Parathyroid adenoma (tissue), 2 donors: ENCODE results near the gene KIZ.

Experiments
- H2AFZ ChIP-seq: fragments of 300-600 bp; sonication (generic); one replicate; pipeline ENCODE4 v1.7.0; 2017; ENCODE audit warnings: antibody characterized with exemption, mild to moderate bottlenecking
- H3K27ac ChIP-seq: fragments of 300-600 bp; sonication (generic); one replicate; pipeline ENCODE4 v1.7.0; 2017
- H3K27me3 ChIP-seq: fragments of 300-600 bp; sonication (generic); one replicate; pipeline ENCODE4 v1.7.0; 2017; ENCODE audit warnings: low read length; ENCODE audit not compliant: control insufficient read depth, insufficient read depth
- H3K36me3 ChIP-seq: fragments of 300-600 bp; sonication (generic); one replicate; pipeline ENCODE4 v1.7.0; 2017; ENCODE audit warnings: low read length; ENCODE audit not compliant: control insufficient read depth, insufficient read depth
- H3K4me1 ChIP-seq: fragments of 300-600 bp; sonication (generic); one replicate; pipeline ENCODE4 v1.7.0; 2017; ENCODE audit warnings: control low read depth
- H3K4me2 ChIP-seq: fragments of 300-600 bp; sonication (generic); one replicate; pipeline ENCODE4 v1.7.0; 2017; ENCODE audit warnings: low read length
- H3K4me3 ChIP-seq: fragments of 300-600 bp; sonication (generic); one replicate; pipeline ENCODE4 v1.7.0; 2017; ENCODE audit warnings: low read depth, low read length
- H3K79me2 ChIP-seq: fragments of 300-600 bp; sonication (generic); one replicate; pipeline ENCODE4 v1.7.0; 2017; ENCODE audit warnings: control low read depth
- H3K9ac ChIP-seq: fragments of 300-600 bp; sonication (generic); one replicate; pipeline ENCODE4 v1.7.0; 2017; ENCODE audit warnings: mild to moderate bottlenecking
- H3K9me3 ChIP-seq: fragments of 300-600 bp; sonication (generic); one replicate; pipeline ENCODE4 v1.7.0; 2017; ENCODE audit warnings: low read length; ENCODE audit not compliant: control insufficient read depth
- TF ChIP-seq, protein P1 (sequence below): fragments of 300-600 bp; sonication (generic); IDR thresholded peaks from one replicate; pipeline ENCODE4 v1.7.0; 2017; ENCODE audit warnings: antibody characterized with exemption, mild to moderate bottlenecking
- donor health status: primary hyperparathyroidism.

Gene KIZ

DNA sequence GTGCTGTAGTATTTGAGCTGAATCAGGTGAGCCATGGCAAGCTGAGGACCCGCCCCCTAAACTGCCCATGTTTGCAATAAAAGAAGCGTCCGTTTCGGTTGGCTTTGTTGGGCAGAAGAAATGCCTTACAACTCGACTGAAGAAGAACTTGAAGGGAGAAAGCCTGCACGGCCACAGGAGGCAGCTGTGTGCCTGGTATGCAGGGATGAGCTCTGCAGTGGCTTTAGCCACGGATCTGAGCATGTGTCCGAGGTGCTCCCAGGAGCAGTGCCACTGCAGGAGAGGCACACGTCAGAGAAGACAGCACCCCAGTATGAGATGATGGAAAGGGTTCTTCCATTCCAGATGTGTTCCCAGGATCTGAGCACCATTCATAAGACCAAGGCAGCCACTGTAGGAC is 23.5 kb downstream of the KIZ start:
- Histone ChIP-seq H3K4me3 (no peak overlapping the region), H3K79me2 (no peaks in the 10 kb centered on the region), H3K9me3 (no peaks in the 10 kb centered on the region), H2AFZ (no peak overlapping the region), H3K4me1 (no peaks in the 10 kb centered on the region), H3K27ac (no peak overlapping the region), H3K9ac (no peak overlapping the region), H3K36me3 (no peaks in the 10 kb centered on the region), H3K27me3 (no peaks in the 10 kb centered on the region), H3K4me2 (no peak overlapping the region)
- TF ChIP-seq, protein P1, sequence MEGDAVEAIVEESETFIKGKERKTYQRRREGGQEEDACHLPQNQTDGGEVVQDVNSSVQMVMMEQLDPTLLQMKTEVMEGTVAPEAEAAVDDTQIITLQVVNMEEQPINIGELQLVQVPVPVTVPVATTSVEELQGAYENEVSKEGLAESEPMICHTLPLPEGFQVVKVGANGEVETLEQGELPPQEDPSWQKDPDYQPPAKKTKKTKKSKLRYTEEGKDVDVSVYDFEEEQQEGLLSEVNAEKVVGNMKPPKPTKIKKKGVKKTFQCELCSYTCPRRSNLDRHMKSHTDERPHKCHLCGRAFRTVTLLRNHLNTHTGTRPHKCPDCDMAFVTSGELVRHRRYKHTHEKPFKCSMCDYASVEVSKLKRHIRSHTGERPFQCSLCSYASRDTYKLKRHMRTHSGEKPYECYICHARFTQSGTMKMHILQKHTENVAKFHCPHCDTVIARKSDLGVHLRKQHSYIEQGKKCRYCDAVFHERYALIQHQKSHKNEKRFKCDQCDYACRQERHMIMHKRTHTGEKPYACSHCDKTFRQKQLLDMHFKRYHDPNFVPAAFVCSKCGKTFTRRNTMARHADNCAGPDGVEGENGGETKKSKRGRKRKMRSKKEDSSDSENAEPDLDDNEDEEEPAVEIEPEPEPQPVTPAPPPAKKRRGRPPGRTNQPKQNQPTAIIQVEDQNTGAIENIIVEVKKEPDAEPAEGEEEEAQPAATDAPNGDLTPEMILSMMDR: no peak

DNA sequence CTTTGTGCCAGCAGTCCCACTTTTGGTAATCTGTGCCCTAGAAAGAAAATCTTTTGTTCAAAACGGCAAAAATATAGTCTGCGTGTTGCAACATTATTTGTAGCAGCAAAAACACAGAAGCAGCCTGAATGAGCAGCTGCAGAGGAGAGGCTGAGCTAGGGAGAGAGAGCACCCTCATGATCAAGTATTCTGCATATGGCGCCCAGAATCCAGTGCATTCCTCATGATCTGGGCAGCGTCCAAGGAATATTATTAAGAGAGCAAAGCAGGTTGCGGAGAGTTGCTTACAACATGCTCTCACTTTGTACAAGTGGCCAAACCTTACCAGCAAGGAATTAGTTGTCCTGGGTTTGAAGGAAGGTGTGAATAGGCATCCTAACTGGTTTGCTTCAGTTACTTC is 25.9 kb downstream of the KIZ start:
- Histone ChIP-seq H3K4me2 (no peak overlapping the region), H3K79me2 (no peaks in the 10 kb centered on the region), H3K36me3 (no peaks in the 10 kb centered on the region), H2AFZ (no peak overlapping the region), H3K4me3 (no peak overlapping the region), H3K27ac (no peak overlapping the region), H3K9me3 (no peaks in the 10 kb centered on the region), H3K27me3 (no peaks in the 10 kb centered on the region), H3K9ac (no peak overlapping the region), H3K4me1 (no peaks in the 10 kb centered on the region)
- TF ChIP-seq, protein P1: no peak

- no peak overlapping the region for H3K27ac ChIP-seq
- no peak overlapping the region for H3K4me2 ChIP-seq
Measured at GRCh38 chr20:21154692-21155091, 28.8 kb downstream of the KIZ start.

GRCh38 chr20:21155268-21155667 is 29.4 kb downstream of the KIZ start:
- Histone ChIP-seq H3K4me2 (no peak overlapping the region), H3K27ac (no peak overlapping the region), H3K9me3 (no peaks in the 10 kb centered on the region), H3K79me2 (no peaks in the 10 kb centered on the region), H3K4me1 (no peaks in the 10 kb centered on the region), H3K4me3 (no peak overlapping the region), H3K36me3 (no peaks in the 10 kb centered on the region), H3K27me3 (no peaks in the 10 kb centered on the region), H3K9ac (no peak overlapping the region), H2AFZ (no peak overlapping the region)
- TF ChIP-seq, protein P1: no peak

More at GRCh38 chr20:21154692-21155091, 28.8 kb downstream of the KIZ start:
- Histone ChIP-seq H2AFZ (no peak overlapping the region), H3K9ac (no peak overlapping the region), H3K27me3 (no peaks in the 10 kb centered on the region), H3K4me1 (no peaks in the 10 kb centered on the region), H3K79me2 (no peaks in the 10 kb centered on the region), H3K9me3 (no peaks in the 10 kb centered on the region), H3K36me3 (no peaks in the 10 kb centered on the region), H3K4me3 (no peak overlapping the region)
- TF ChIP-seq, protein P1: no peak

GRCh38 chr20:21156266-21156665 is 30.4 kb downstream of the KIZ start:
- Histone ChIP-seq H3K9me3 (no peaks in the 10 kb centered on the region), H3K4me2 (no peak overlapping the region), H3K27ac (no peak overlapping the region), H3K4me1 (no peaks in the 10 kb centered on the region), H3K9ac (no peak overlapping the region), H2AFZ (no peak overlapping the region), H3K79me2 (no peaks in the 10 kb centered on the region), H3K27me3 (no peaks in the 10 kb centered on the region), H3K4me3 (no peak overlapping the region), H3K36me3 (no peaks in the 10 kb centered on the region)
- TF ChIP-seq, protein P1: no peak
